Right lobe of liver (tissue), 4 donors: ENCODE data around the gene ELP5.

Source experiments
- CTCF ChIP-seq, 4 donors: fragments of 200-600 bp in 3 of 4; fragments of 450-650 bp in 1 of 4; IDR thresholded peaks; one replicate each; pipeline versions ENCODE4 v1.5.1 to v1.8.0; 2016 to 2022; ENCODE audit warnings: antibody characterized with exemption in 4 of 4, mild to moderate bottlenecking in 2 of 4
- POLR2A ChIP-seq: fragments of 450-650 bp; IDR thresholded peaks from one replicate; pipeline ENCODE4 v1.6.1; 2017; ENCODE audit warnings: antibody characterized with exemption, mild to moderate bottlenecking
- donor health status: DM: no; HTN: no; CAD: no.
- donor health status: DM: no; HTN: no; CAD: no.
- donor health status: DM: no; HTN: yes; CAD: no.

DNA sequence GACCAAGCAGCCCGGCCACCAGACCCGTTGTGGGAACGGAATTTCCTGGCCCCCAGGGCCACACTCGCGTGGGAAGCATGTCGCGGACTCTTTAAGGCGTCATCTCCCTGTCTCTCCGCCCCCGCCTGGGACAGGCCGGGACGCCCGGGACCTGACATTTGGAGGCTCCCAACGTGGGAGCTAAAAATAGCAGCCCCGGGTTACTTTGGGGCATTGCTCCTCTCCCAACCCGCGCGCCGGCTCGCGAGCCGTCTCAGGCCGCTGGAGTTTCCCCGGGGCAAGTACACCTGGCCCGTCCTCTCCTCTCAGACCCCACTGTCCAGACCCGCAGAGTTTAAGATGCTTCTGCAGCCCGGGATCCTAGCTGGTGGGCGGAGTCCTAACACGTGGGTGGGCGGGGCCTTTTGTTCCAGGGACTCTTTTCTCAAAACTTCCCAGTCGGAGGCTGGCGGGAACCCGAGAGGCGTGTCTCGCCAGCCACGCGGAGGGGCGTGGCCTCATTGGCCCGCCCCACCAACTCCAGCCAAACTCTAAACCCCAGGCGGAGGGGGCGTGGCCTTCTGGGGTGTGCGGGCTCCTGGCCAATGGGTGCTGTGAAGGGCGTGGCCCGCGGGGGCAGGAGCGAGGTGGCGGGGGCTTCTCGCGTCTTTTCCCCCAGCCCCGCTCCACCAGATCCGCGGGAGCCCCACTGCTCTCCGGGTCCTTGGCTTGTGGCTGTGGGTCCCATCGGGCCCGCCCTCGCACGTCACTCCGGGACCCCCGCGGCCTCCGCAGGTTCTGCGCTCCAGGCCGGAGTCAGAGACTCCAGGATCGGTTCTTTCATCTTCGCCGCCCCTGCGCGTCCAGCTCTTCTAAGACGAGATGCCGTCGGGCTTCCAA, 29.3 kb downstream of the ELP5 start, which contains the start of gene SLC2A4:
- TF ChIP-seq CTCF (IDR thresholded peaks at IDR 0.05) (no peak), POLR2A (no peak)
